GM20000 (cell line): Measurements from ENCODE around the gene KLK14.

Experiments
- DNase-seq: peaks from one replicate; pipeline ENCODE4 v3.0.0; 2012; ENCODE audit warnings: low spot score
- TF ChIP-seq, protein P1 (sequence below): IDR thresholded peaks from 2 replicates; pipeline ENCODE4 v1.5.1; 2012; ENCODE audit warnings: mild to moderate bottlenecking, control low read depth; ENCODE audit errors: extremely low read depth, missing control alignments

The KLK14 gene

DNA sequence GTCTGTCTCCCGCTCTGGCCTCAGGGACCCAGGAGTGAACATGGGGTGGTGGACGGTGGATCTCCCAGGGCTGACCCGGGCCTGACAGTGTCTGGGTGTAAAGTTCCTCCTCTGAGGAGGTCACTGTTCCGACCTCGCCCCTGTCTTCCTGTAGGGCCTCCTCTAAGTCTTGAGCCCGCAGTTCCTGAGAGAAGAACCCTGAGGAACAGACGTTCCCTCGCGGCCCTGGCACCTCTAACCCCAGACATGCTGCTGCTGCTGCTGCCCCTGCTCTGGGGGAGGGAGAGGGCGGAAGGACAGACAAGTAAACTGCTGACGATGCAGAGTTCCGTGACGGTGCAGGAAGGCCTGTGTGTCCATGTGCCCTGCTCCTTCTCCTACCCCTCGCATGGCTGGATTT, 42.0 kb upstream of the KLK14 start, which contains the start of gene SIGLEC9:
Gene SIGLEC9, plus strand, starts transcription at position 178 of the 400 bp plus-strand sequence. Its CDS starts 69 bp downstream, at position 247.
- TF ChIP-seq, protein P1, sequence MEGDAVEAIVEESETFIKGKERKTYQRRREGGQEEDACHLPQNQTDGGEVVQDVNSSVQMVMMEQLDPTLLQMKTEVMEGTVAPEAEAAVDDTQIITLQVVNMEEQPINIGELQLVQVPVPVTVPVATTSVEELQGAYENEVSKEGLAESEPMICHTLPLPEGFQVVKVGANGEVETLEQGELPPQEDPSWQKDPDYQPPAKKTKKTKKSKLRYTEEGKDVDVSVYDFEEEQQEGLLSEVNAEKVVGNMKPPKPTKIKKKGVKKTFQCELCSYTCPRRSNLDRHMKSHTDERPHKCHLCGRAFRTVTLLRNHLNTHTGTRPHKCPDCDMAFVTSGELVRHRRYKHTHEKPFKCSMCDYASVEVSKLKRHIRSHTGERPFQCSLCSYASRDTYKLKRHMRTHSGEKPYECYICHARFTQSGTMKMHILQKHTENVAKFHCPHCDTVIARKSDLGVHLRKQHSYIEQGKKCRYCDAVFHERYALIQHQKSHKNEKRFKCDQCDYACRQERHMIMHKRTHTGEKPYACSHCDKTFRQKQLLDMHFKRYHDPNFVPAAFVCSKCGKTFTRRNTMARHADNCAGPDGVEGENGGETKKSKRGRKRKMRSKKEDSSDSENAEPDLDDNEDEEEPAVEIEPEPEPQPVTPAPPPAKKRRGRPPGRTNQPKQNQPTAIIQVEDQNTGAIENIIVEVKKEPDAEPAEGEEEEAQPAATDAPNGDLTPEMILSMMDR, result no peak
- no peak for DNase-seq

DNA sequence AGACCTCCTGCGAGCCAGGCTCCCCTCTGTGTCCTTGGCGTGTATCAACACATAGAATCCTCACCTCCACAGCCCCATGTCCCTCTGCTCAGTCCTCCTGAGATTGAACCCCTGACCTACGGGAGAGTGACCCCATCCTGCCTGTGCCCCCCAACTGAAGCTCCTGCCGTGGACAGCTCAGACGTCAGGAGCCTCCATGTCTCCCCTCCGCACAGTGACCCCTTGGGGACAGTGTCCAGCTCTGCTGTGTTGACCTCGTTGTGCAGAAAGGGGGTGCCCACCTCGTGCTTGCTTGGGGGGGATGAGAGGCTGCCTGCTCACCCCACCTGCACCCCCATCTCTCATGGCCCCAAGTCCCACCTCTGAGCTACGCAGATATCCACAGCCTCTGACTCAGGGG, 41.5 kb upstream of the KLK14 start:
- no peak for DNase-seq

DNA sequence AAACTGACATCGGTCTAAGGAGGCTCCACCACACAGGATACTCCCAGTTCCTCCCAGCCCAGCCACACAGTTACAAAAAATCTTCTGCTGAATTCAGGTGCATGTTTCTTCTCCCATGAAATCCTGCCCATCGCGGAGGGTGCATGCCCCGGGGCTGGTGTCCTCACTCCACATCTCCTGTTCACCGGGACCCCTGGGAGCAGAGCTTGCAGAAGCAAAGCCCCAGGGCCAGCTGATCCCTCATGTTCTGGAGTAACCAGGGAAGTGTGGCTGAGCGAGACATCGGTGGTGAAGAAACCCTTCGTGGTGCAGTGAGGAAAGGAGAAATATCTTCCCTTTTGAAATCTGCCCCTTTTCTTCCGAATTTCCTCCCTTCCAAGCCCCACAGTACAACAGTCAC, 41.1 kb upstream of the KLK14 start:
- TF ChIP-seq, protein P1, result no peak
- no peak for DNase-seq

More for the DNA sequence above, 41.5 kb upstream of the KLK14 start:
- TF ChIP-seq, protein P1, result no peak

- TF ChIP-seq, protein P1, result no peak
- DNase-seq, result no peak
These were observed 40.7 kb upstream of the KLK14 start for GRCh38 chr19:51123381-51123800.

DNA sequence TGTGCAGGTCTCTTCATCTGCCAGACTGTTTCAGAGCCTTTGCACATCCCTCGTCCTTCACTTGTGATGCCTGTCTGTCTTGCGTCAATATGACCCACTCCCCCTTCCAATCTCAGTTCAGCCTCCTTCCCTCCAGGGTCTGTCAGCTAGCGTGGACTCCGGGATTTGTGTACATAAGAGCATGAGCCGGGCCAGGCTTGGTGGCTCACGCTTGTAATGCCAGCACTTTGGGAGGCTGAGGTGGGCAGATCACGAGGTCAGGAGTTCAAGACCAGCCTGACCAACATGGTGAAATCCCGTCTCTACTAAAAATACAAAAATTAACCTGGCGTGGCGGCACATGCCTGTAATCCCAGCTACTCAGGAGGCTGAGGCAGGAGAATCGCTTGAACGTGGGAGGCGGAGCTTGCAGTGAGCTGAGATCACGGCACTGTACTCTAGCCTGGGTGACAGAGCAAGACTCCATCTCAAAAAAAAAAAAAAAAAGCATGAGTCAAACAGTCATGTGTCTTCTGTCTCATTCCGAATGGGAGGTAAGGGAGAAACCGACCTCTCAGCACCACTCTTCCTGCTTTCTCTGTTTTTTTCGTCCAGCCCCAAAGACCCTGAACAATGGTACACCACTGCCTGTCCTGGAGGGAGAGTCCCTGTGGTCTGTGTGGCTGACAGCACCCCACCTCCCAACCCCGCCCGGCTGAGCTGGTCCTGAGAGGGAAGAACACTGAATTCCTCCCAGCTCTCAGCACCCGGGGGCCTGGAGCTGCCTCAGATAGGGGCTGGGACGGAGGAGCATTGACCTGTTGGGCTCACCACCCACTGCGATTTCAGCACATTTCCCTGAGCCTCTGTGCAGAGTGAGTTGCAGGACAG, 39.7 kb upstream of the KLK14 start:
- DNase-seq, result no peak

DNA sequence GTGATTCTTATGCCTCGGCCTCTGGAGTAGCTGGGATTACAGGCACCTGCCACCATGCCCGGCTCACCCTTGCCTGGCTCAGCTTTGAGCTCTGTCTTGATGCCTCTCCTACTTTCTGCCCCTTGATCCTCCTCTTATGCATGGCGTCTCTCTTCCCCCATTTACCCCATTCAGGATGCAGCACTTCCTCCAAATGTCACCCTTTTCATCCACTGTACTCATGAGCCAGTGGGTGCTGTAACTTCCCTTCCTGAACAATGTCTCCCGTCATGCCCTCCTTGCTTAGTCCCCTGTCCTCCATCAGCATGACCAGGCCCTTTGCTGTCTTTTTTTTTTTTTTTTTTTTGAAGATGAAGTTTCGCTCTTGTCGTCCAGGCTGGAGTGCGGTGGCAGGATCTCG, 38.6 kb upstream of the KLK14 start:
- no peak for DNase-seq
- TF ChIP-seq, protein P1, result no peak

More for the DNA sequence above, 39.7 kb upstream of the KLK14 start:
- TF ChIP-seq, protein P1, result no peak

- DNase-seq, result no peak
- TF ChIP-seq, protein P1, result no peak
These were observed 37.5 kb upstream of the KLK14 start for GRCh38 chr19:51120160-51120559.
